Bronchial epithelial cell (primary cell): ENCODE measurements around the gene WNT2B. TPM values are rescaled to one million over a fixed set of nuclear protein-coding genes. Genes with fewer than 3 reads are reported as not detected.

Source experiments
- DNase-seq: peaks from one replicate; pipeline ENCODE4 v3.0.0-alpha.2; 2010; ENCODE audit warnings: low read depth
- FAIRE-seq: peaks from 2 replicates; lab custom pipeline; 2011; peaks lifted over from hg19 to GRCh38; lab: Jason Lieb, UNC
- H3K27me3 ChIP-seq: 2 replicates; pipeline ENCODE4 v1.5.1; 2011; ENCODE audit warnings: low read length; ENCODE audit not compliant: control insufficient read depth, insufficient read depth
- H3K36me3 ChIP-seq: 2 replicates; pipeline ENCODE4 v1.5.1; 2011; ENCODE audit warnings: low read length; ENCODE audit not compliant: control insufficient read depth, insufficient read depth
- H3K4me3 ChIP-seq: 2 replicates; pipeline ENCODE4 v1.5.1; 2011; ENCODE audit warnings: mild to moderate bottlenecking, low read depth, low read length, control low read depth
- total RNA-seq: library from RNA; depleted of rRNA; stranded (reverse); fragments of >200 nt; gene quantifications from 2 replicates; pipeline ENCODE4 v1.2.1, GENCODE V29; 2014
- TF ChIP-seq, protein P1 (sequence below): IDR thresholded peaks from 2 replicates; pipeline ENCODE4 v1.5.1; 2011; ENCODE audit warnings: mild to moderate bottlenecking, moderate library complexity, low read length, control low read depth, inconsistent platforms; ENCODE audit not compliant: insufficient read depth, severe bottlenecking

The WNT2B gene
- 0.53 and 1.9 TPM in 2 replicates for total RNA-seq

DNA sequence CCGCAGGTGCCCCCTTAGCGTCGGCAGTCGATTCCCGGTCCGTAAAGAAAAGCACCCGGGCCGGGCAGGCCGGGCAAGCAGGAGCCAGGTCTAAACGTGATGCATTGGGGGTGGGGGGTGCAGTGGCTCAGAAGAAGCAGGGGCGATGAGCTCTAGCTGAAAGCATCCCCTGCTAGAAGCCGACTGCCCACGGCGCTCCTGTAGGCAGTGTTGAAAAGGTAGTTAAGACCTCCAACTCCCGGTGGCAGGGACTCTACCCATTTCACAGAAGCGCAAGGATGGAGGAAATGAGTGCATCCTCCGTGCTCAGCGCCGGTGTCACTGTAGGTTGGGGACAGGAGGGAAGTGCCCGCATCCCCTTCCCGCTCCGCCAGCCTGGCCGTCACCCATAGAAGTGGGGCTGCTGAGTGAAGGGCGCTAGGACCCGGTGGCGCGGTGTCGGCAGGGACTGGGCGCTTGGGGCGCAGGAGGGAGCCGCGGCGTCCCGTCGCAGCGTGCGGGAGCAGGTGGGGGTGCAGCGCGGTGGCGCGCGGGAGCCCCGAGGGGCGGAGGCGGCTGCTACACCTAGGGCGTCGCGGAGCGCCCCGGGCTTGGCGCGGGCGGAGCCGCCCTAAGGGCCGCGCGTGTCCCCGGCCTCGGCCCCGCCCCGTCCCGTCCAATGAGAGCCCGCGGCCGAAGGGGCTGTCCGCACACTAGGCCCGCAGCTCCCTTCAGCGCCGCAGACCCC, at the start of gene WNT2B:
WNT2B (plus strand) TSS at position 688 of the 727 bp plus-strand sequence. CDS start 298 bp downstream, outside the sequence.
- FAIRE-seq, result no peak
- Histone ChIP-seq H3K27me3 (peaks cover 3% of the 10 kb centered on the region), H3K4me3 (peak within 1 kb of the TSS; percentile 47), H3K36me3 (no peaks in the 10 kb centered on the region)
- TF ChIP-seq, protein P1, sequence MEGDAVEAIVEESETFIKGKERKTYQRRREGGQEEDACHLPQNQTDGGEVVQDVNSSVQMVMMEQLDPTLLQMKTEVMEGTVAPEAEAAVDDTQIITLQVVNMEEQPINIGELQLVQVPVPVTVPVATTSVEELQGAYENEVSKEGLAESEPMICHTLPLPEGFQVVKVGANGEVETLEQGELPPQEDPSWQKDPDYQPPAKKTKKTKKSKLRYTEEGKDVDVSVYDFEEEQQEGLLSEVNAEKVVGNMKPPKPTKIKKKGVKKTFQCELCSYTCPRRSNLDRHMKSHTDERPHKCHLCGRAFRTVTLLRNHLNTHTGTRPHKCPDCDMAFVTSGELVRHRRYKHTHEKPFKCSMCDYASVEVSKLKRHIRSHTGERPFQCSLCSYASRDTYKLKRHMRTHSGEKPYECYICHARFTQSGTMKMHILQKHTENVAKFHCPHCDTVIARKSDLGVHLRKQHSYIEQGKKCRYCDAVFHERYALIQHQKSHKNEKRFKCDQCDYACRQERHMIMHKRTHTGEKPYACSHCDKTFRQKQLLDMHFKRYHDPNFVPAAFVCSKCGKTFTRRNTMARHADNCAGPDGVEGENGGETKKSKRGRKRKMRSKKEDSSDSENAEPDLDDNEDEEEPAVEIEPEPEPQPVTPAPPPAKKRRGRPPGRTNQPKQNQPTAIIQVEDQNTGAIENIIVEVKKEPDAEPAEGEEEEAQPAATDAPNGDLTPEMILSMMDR, result no peak
- no peak for DNase-seq

DNA sequence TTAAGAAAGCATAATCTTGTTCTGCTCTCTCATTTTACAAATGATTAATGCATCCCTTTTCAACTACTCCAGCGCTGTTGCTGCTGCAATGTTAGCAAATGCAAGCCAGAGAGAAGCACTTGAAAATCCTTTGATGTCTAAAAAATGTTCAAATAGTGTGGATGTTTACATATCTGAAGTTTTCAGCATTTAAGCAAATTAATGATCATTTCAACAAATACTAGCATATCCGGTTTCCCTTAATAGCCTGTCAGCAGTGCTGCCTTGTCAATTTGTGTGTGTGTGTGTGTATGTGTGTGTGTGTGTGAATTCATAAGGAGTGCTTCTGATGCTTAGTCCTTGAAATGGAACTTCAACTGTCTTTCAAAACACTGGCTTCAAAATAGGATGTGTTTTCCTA, 48.1 kb upstream of the WNT2B start:
- Histone ChIP-seq H3K36me3 (peaks cover 11% of the 10 kb centered on the region), H3K27me3 (no peaks in the 10 kb centered on the region), H3K4me3 (no peak overlapping the region)
- FAIRE-seq (no peak), DNase-seq (peak; percentile 7)
- TF ChIP-seq, protein P1, result no peak

DNA sequence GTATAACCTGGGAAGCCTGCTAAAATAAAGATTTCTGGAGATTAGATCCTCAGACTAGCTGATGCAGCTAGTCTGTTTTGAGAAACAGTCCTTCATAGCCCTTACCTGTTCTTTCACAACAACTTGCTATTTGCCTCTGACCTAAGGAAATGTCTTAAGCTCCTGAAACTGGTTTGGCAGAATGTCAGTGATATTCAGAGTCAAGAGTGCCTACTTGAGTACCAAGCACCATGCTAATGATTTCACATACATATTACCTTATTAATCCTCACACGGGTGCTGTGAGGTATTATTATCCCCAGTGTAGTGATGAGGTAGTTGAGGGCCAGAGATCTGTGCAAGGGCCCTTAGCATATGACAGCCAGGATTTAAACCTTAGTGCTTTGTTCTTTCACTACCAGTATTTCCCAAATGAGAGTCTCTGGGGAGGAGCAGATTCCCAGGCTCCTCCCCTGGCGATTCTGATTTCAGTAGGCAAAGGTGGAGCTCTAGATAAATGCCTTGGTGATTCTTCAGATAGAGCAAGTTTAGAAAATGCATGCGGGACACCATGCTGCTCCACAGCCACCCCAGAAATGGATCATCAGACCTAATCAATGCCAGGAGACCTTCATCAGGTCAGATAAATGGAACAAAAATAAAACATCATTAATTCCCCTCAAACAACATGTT, 47.4 kb upstream of the WNT2B start:
- Histone ChIP-seq H3K36me3 (peaks cover 9% of the 10 kb centered on the region), H3K4me3 (no peak overlapping the region), H3K27me3 (no peaks in the 10 kb centered on the region)
- TF ChIP-seq, protein P1, result no peak
- no peak for FAIRE-seq
- peak; percentile 66 for DNase-seq

DNA sequence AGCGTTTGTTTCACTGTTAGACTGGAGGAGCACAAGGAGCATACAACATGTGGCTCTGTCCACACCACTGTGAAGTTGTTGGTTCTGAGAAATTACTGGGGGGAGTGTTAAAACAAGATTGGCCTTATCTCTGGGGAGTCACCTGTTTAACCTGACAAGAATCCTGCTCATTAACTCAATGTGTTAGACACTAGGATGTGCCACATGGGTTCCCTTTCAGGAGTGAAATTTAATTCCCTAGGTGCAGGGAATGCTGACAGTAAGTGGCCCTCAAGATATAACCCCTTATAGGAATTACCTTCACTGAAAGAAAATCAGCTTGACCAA, 45.8 kb upstream of the WNT2B start:
- no peak for FAIRE-seq
- H3K27me3 ChIP-seq, result no peaks in the 10 kb centered on the region
- TF ChIP-seq, protein P1, result no peak
- H3K4me3 ChIP-seq, result no peak overlapping the region
- peaks cover 2% of the 10 kb centered on the region for H3K36me3 ChIP-seq
- no peak for DNase-seq

DNA sequence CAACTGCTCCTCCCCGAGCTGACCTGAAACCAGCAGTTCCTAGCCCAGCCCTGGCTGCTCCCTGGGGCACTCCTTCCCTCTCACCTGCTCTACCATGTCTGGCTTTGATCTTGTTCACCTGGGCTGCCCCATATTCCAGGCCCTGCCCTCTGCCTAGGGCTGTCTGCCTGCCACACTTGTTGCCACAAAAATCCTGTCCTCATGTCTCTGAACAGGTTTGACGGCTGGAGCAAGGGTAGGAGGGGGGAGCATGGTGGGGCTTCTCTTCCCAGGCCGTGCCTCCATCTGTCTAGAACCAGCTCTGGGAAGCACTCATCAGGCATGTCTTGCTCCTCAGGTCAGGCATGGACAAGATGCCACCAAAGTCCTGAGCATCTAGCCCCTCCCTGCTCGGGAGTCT, 44.3 kb upstream of the WNT2B start:
- DNase-seq (peak; percentile 61), FAIRE-seq (no peak)
- Histone ChIP-seq H3K36me3 (no peaks in the 10 kb centered on the region), H3K27me3 (no peaks in the 10 kb centered on the region), H3K4me3 (no peak overlapping the region)
- TF ChIP-seq, protein P1, result no peak

DNA sequence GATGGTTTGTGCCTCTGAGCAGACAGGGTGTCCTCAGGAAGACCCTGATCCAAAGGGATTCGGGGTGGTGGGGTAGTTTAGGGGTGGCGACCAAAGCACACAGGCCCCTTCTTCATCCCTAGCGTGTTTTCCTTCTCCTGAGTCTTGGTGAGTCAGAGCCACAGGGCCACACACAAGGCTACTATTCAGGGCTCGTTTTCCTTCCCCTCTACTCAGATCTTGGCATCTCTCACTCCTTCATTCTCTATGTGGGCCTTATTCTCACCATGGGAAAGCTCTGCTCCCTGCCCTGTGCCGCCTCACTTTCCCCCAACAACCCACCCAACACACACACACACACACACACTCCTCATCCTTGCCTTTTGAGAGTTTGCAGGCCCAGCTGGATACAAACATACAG, 43.6 kb upstream of the WNT2B start:
- H3K36me3 ChIP-seq, result no peaks in the 10 kb centered on the region
- no peak for FAIRE-seq
- peak; percentile 37 for DNase-seq
- no peak overlapping the region for H3K4me3 ChIP-seq
- H3K27me3 ChIP-seq, result no peaks in the 10 kb centered on the region
- TF ChIP-seq, protein P1, result no peak
